Measurements from ENCODE around the gene CELF5.

- TF ChIP-seq MAX (IDR thresholded peaks at IDR 0.05) (no peak), CEBPB (IDR thresholded peaks at IDR 0.05) (no peak), EP300 (IDR thresholded peaks at IDR 0.05; ENCODE audit: borderline replicate concordance) (no peak)
- TF ChIP-seq, protein P1, sequence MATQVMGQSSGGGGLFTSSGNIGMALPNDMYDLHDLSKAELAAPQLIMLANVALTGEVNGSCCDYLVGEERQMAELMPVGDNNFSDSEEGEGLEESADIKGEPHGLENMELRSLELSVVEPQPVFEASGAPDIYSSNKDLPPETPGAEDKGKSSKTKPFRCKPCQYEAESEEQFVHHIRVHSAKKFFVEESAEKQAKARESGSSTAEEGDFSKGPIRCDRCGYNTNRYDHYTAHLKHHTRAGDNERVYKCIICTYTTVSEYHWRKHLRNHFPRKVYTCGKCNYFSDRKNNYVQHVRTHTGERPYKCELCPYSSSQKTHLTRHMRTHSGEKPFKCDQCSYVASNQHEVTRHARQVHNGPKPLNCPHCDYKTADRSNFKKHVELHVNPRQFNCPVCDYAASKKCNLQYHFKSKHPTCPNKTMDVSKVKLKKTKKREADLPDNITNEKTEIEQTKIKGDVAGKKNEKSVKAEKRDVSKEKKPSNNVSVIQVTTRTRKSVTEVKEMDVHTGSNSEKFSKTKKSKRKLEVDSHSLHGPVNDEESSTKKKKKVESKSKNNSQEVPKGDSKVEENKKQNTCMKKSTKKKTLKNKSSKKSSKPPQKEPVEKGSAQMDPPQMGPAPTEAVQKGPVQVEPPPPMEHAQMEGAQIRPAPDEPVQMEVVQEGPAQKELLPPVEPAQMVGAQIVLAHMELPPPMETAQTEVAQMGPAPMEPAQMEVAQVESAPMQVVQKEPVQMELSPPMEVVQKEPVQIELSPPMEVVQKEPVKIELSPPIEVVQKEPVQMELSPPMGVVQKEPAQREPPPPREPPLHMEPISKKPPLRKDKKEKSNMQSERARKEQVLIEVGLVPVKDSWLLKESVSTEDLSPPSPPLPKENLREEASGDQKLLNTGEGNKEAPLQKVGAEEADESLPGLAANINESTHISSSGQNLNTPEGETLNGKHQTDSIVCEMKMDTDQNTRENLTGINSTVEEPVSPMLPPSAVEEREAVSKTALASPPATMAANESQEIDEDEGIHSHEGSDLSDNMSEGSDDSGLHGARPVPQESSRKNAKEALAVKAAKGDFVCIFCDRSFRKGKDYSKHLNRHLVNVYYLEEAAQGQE (IDR thresholded peaks at IDR 0.05; ENCODE audit: low read depth) = no peak
Measured at GRCh38 chr19:3291644-3292043, 67.2 kb downstream of the CELF5 start.

Measured in Ishikawa (cell line).